GM12878 (cell line): ENCODE measurements around the gene RTP1. TPM values are rescaled to one million over a fixed set of nuclear protein-coding genes. Genes with fewer than 3 reads are reported as not detected.

Experiments used
- ATAC-seq: fragments of 200-7000 bp; cut with Tn5 transposase; 3 replicates; pipeline ENCODE4 v1.9.1; 2020; ENCODE audit warnings: mild to moderate bottlenecking, moderate library complexity
- BruUV-seq: library from RNA; stranded (reverse); fragments of 400-500 nt; replicated peaks from 2 replicates; lab custom pipeline; 2021; lab: Mats Ljungman, UMichigan
- CTCF ChIA-PET: fragments of 300-600 bp; sonication (Branson Sonifier 250); formaldehyde crosslinking; extraction: SDS; loops from one replicate; lab custom pipeline; 2021; ENCODE audit warnings: inconsistent platforms; lab: Yijun Ruan, JAX
- POLR2A ChIA-PET: fragments of 350-600 bp; formaldehyde crosslinking; extraction: SDS; loops from one replicate; lab custom pipeline; 2021; ENCODE audit warnings: inconsistent platforms; lab: Charles Lee
- RAD21 ChIA-PET: fragments of 300-600 bp; sonication (Branson Sonifier 250); formaldehyde crosslinking; loops from one replicate; lab custom pipeline; 2023; ENCODE audit warnings: antibody characterized with exemption; ENCODE audit not compliant: unreplicated experiment; lab: Charles Lee
- SMC1A ChIA-PET: fragments of 300-600 bp; sonication (Branson Sonifier 250); formaldehyde crosslinking; loops from one replicate; lab custom pipeline; 2023; ENCODE audit not compliant: unreplicated experiment, uncharacterized antibody; lab: Charles Lee
- DNase-seq: peaks from one replicate; pipeline ENCODE4 v3.0.0-alpha.2; 2011; ENCODE audit warnings: low read depth, low spot score
- FAIRE-seq: peaks from 3 replicates; lab custom pipeline; 2011; peaks lifted over from hg19 to GRCh38; lab: Jason Lieb, UNC
- H2AFZ ChIP-seq: 2 replicates; pipeline ENCODE4 v1.6.0; 2011; ENCODE audit warnings: low read depth, low read length, control low read depth; ENCODE audit not compliant: control insufficient read depth
- H3K27ac ChIP-seq: 2 replicates; pipeline ENCODE4 v1.5.1; 2011; ENCODE audit warnings: control low read depth; ENCODE audit not compliant: control insufficient read depth, insufficient read depth
- H3K27me3 ChIP-seq, 2 experiments: replicated peaks in 1 of 2; 2 replicates each; pipeline versions ENCODE4 v1.6.0 to v1.6.1; 2011; ENCODE audit warnings: low read length in 1 of 2; ENCODE audit not compliant: control insufficient read depth in 2 of 2, insufficient read depth in 2 of 2
- H3K36me3 ChIP-seq, 2 experiments: 2 replicates each; pipeline ENCODE4 v1.5.1; 2011; ENCODE audit warnings: low read length in 1 of 2; ENCODE audit not compliant: control insufficient read depth in 2 of 2, insufficient read depth in 2 of 2
- H3K4me1 ChIP-seq: 2 replicates; pipeline ENCODE4 v1.6.1; 2011; ENCODE audit warnings: mild to moderate bottlenecking, low read length, moderate library complexity, mixed read lengths; ENCODE audit not compliant: control insufficient read depth, insufficient read depth
- H3K4me2 ChIP-seq: 2 replicates; pipeline ENCODE4 v1.6.0; 2011; ENCODE audit warnings: control low read depth; ENCODE audit not compliant: control insufficient read depth, insufficient read depth
- H3K4me3 ChIP-seq: fragments of 200-600 bp; sonication (generic); 2 replicates; pipeline ENCODE4 v1.5.1; 2016
- H3K79me2 ChIP-seq: 2 replicates; pipeline ENCODE4 v1.6.0; 2011; ENCODE audit warnings: low read length; ENCODE audit not compliant: control insufficient read depth, insufficient read depth
- H3K9ac ChIP-seq: 2 replicates; pipeline ENCODE4 v1.8.0; 2011; ENCODE audit warnings: low read length, control low read depth, mixed read lengths; ENCODE audit not compliant: control insufficient read depth, insufficient read depth
- H3K9me3 ChIP-seq: replicated peaks from 3 replicates; pipeline ENCODE4 v1.5.1; 2011; ENCODE audit warnings: mild to moderate bottlenecking, low read length; ENCODE audit not compliant: control insufficient read depth, insufficient read depth
- H4K20me1 ChIP-seq: 2 replicates; pipeline ENCODE4 v1.6.0; 2011; ENCODE audit not compliant: control insufficient read depth, insufficient read depth
- ASH2L ChIP-seq: fragments of 300-600, 200-600 bp; sonication (generic); IDR thresholded peaks from 2 replicates; pipeline ENCODE4 v1.6.1; 2017; ENCODE audit warnings: low read depth, mild to moderate bottlenecking, borderline replicate concordance
- CHD4 ChIP-seq: fragments of 200-600 bp; sonication (generic); IDR thresholded peaks from 2 replicates; pipeline ENCODE4 v1.6.1; 2016; ENCODE audit warnings: mild to moderate bottlenecking
- CREB1 ChIP-seq: IDR thresholded peaks from 2 replicates; pipeline ENCODE4 v1.6.1; 2012; ENCODE audit warnings: low read depth, mild to moderate bottlenecking, inconsistent platforms
- FOXK2 ChIP-seq: fragments of 450-650 bp; IDR thresholded peaks from 2 replicates; pipeline ENCODE4 v1.6.1; 2017; ENCODE audit warnings: mild to moderate bottlenecking, moderate library complexity
- FOXM1 ChIP-seq: IDR thresholded peaks from 2 replicates; pipeline ENCODE4 v1.6.1; 2012; ENCODE audit warnings: low read depth, mild to moderate bottlenecking, inconsistent platforms, low read length, moderate library complexity
- MXI1 ChIP-seq: fragments of 150-350 bp; IDR thresholded peaks from 2 replicates; pipeline ENCODE4 v1.6.1; 2011; ENCODE audit warnings: low read depth, mild to moderate bottlenecking, inconsistent platforms, low read length, improper control_type of control experiment
- MYC ChIP-seq: IDR thresholded peaks from 2 replicates; pipeline ENCODE4 v1.6.1; 2011; ENCODE audit warnings: mild to moderate bottlenecking, low read length, moderate library complexity, inconsistent platforms; ENCODE audit not compliant: insufficient read depth, insufficient replicate concordance, insufficient read length, severe bottlenecking
- NFYB ChIP-seq: IDR thresholded peaks from 2 replicates; pipeline ENCODE4 v1.6.1; 2011; ENCODE audit warnings: low read depth, mild to moderate bottlenecking, low read length, improper control_type of control experiment, moderate library complexity; ENCODE audit not compliant: insufficient read depth
- RCOR1 ChIP-seq: conservative IDR thresholded peaks from 2 replicates; pipeline ENCODE4 v1.6.1; 2012; ENCODE audit warnings: low read depth, low read length, improper control_type of control experiment
- SMC3 ChIP-seq: IDR thresholded peaks from 2 replicates; pipeline ENCODE4 v1.6.1; 2011; ENCODE audit warnings: low read length, improper control_type of control experiment, borderline replicate concordance
- SUZ12 ChIP-seq: fragments of 200-600 bp; sonication (generic); IDR thresholded peaks from one replicate; pipeline ENCODE4 v1.6.1; 2018; ENCODE audit warnings: antibody characterized with exemption, mild to moderate bottlenecking; ENCODE audit not compliant: unreplicated experiment
- ZBED1 ChIP-seq: IDR thresholded peaks from 2 replicates; pipeline ENCODE4 v1.6.1; 2016; ENCODE audit warnings: borderline replicate concordance
- ZNF24 ChIP-seq: fragments of 450-650 bp; IDR thresholded peaks from 2 replicates; pipeline ENCODE4 v1.6.1; 2017; ENCODE audit warnings: antibody characterized with exemption, mild to moderate bottlenecking
- WGBS: methylation state at CpG from one replicate; pipeline ENCODE4 v1.1.6; 2016; ENCODE audit warnings: low lambda C conversion rate; ENCODE audit not compliant: insufficient replicate concordance, insufficient coverage; ENCODE audit errors: missing lambda C conversion rate; 5-methylcytosine and 5-hydroxymethylcytosine counted together
- in situ Hi-C: fragments of 300-500 bp; cut with MboI; formaldehyde crosslinking; loops from 9 replicates; pipeline ENCODE4 v1.14.3; 2018; ENCODE audit warnings: mixed read lengths
- intact Hi-C: fragments of 100-400 bp; cut with micrococcal nuclease; formaldehyde crosslinking; loops from one replicate; pipeline ENCODE4 v1.14.2; 2022; ENCODE audit not compliant: unreplicated experiment
- polyA plus RNA-seq, 11 experiments: library from polyadenylated mRNA; depleted of rRNA in 4 of 11; unstranded in 6 of 11; stranded (reverse) in 5 of 11; fragments of >200 nt; fragmentation: Nextera tagmentation in 4 of 11; fragmentation: Illumina TruSeq in 1 of 11; extraction: Ambion mirVana in 4 of 11; extraction: Trizol in 1 of 11; gene quantifications; 1 replicate in 1 of 11; 2 replicates in 10 of 11; pipeline versions ENCODE4 v1.2.1 to v1.2.3, GENCODE V29; 2011 to 2016; ENCODE audit warnings: inconsistent platforms in 2 of 11, missing spikeins in 2 of 11, low read depth in 1 of 11
- total RNA-seq, 4 experiments: library from RNA; depleted of rRNA in 3 of 4; stranded (reverse); fragments of >200 nt in 3 of 4; fragmentation: Illumina TruSeq in 1 of 4; extraction: Trizol in 1 of 4; gene quantifications; 2 replicates each; pipeline versions ENCODE4 v1.2.1 to v1.2.3, GENCODE V29; 2013 to 2021
- TF ChIP-seq, protein P1 (sequence below): fragments of 450-650 bp; IDR thresholded peaks from 2 replicates; pipeline ENCODE4 v1.6.1; 2017; ENCODE audit warnings: mild to moderate bottlenecking
- TF ChIP-seq, protein P2 (sequence below), 3 experiments: IDR thresholded peaks in 2 of 3; conservative IDR thresholded peaks in 1 of 3; 2 replicates each; pipeline ENCODE4 v1.5.1; 2011; ENCODE audit warnings: low read depth in 3 of 3, low read length in 3 of 3, mild to moderate bottlenecking in 3 of 3, control low read depth in 2 of 3, moderate library complexity in 2 of 3, inconsistent platforms in 1 of 3, mixed read lengths in 1 of 3; ENCODE audit not compliant: control insufficient read depth in 2 of 3, insufficient read depth in 1 of 3; ENCODE audit errors: extremely low read depth in 1 of 3
- TF ChIP-seq, protein P3 (sequence below): IDR thresholded peaks from 2 replicates; pipeline ENCODE4 v1.6.1; 2012; ENCODE audit warnings: low read length, inconsistent platforms

RTP1 gene
- total and polyA plus RNA-seq, 10 of the 15 experiments (the other 5 are each of a cell fraction or from before 2014, with no cell fraction given) = not detected

DNA sequence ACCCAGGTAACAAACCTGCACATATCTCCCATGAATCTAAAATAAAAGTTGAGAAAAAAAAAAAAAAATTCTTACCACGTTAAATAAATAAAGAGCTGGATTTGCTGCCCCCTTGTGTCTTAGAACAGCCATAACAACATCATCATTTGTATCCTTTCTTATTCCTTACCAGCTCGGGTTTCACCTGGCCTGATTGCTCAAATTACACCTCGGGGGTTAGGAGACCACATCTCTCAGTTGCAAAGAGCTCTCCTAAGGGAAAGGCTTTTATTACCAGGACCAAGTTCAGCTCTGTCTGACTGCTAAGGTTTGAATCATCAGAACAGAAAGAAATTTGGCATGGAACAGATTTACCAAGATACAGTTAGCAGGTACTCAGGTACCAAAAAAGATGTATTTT is 32.1 kb upstream of the RTP1 start:
- RAD21 ChIA-PET = interaction anchor here (0.6 to 2.4 kb wide), 24 partner anchors 15 to 553 kb away, joined by 3 to 74 read pairs (median 4); partner anchors contain the start of gene RPL39L
- Histone ChIP-seq H3K79me2 (no peaks in the 10 kb centered on the region), H2AFZ (no peak overlapping the region), H3K4me2 (no peak overlapping the region), H3K9me3 (no peaks in the 10 kb centered on the region; the same call in 2 of the 3 replicates), H3K27me3 (no peaks in the 10 kb centered on the region; a peak in 1 of 4 replicates), H3K9ac (no peak overlapping the region), H3K4me3 (no peak overlapping the region), H3K27ac (no peak overlapping the region), H4K20me1 (no peaks in the 10 kb centered on the region), H3K4me1 (no peaks in the 10 kb centered on the region), H3K36me3 (no peaks in the 10 kb centered on the region)
- DNase-seq (no peak), FAIRE-seq (peak; percentile 72), ATAC-seq (peak; percentile 76)
- intact Hi-C loops (loop anchor here (1.0 to 10.0 kb wide), 3 partner anchors 52 to 550 kb away; partner anchors contain the start of gene AHSG), in situ Hi-C loops (no loop called here)
- no TSS peak for BruUV-seq
- WGBS = 2% methylated on average over 3 of the region's 3 CpGs
- CTCF ChIA-PET = interaction anchor here (0.6 to 5.0 kb wide), 64 partner anchors 9 to 1379 kb away, joined by 3 to 197 read pairs (median 4); partner anchors contain the start of gene RPL39L
- SMC1A ChIA-PET = interaction anchor here (0.6 to 5.0 kb wide), 36 partner anchors 14 to 795 kb away, joined by 3 to 111 read pairs (median 4); partner anchors contain the start of gene RPL39L
- POLR2A ChIA-PET = interaction anchor here (0.6 to 1.2 kb wide), 3 partner anchors 43 to 316 kb away, joined by 3 to 5 read pairs (median 3); no protein-coding TSS in a partner anchor
- TF ChIP-seq, protein P1, sequence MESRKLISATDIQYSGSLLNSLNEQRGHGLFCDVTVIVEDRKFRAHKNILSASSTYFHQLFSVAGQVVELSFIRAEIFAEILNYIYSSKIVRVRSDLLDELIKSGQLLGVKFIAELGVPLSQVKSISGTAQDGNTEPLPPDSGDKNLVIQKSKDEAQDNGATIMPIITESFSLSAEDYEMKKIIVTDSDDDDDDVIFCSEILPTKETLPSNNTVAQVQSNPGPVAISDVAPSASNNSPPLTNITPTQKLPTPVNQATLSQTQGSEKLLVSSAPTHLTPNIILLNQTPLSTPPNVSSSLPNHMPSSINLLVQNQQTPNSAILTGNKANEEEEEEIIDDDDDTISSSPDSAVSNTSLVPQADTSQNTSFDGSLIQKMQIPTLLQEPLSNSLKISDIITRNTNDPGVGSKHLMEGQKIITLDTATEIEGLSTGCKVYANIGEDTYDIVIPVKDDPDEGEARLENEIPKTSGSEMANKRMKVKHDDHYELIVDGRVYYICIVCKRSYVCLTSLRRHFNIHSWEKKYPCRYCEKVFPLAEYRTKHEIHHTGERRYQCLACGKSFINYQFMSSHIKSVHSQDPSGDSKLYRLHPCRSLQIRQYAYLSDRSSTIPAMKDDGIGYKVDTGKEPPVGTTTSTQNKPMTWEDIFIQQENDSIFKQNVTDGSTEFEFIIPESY = no peak
- TF ChIP-seq MYC (no peak), FOXK2 (no peak), RCOR1 (no peak), CREB1 (no peak), FOXM1 (no peak), CHD4 (no peak), ZNF24 (no peak), SUZ12 (no peak), MXI1 (no peak), SMC3 (peak; percentile 70; the same call in 1 of the 2 replicates), ZBED1 (no peak), ASH2L (no peak), NFYB (no peak)
- TF ChIP-seq, protein P2, sequence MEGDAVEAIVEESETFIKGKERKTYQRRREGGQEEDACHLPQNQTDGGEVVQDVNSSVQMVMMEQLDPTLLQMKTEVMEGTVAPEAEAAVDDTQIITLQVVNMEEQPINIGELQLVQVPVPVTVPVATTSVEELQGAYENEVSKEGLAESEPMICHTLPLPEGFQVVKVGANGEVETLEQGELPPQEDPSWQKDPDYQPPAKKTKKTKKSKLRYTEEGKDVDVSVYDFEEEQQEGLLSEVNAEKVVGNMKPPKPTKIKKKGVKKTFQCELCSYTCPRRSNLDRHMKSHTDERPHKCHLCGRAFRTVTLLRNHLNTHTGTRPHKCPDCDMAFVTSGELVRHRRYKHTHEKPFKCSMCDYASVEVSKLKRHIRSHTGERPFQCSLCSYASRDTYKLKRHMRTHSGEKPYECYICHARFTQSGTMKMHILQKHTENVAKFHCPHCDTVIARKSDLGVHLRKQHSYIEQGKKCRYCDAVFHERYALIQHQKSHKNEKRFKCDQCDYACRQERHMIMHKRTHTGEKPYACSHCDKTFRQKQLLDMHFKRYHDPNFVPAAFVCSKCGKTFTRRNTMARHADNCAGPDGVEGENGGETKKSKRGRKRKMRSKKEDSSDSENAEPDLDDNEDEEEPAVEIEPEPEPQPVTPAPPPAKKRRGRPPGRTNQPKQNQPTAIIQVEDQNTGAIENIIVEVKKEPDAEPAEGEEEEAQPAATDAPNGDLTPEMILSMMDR (IDR thresholded peaks at IDR 0.05 in 2 of 3, conservative IDR thresholded peaks at IDR 0.05 in 1 of 3; ENCODE audit: control insufficient read depth in 2 of 3, extremely low read depth in 1 of 3, insufficient read depth in 1 of 3, low read depth in 3 of 3, low read length in 3 of 3) = peak; percentile 52 to 60 (median 57); a peak in 5 of 6 replicates
- TF ChIP-seq, protein P3, sequence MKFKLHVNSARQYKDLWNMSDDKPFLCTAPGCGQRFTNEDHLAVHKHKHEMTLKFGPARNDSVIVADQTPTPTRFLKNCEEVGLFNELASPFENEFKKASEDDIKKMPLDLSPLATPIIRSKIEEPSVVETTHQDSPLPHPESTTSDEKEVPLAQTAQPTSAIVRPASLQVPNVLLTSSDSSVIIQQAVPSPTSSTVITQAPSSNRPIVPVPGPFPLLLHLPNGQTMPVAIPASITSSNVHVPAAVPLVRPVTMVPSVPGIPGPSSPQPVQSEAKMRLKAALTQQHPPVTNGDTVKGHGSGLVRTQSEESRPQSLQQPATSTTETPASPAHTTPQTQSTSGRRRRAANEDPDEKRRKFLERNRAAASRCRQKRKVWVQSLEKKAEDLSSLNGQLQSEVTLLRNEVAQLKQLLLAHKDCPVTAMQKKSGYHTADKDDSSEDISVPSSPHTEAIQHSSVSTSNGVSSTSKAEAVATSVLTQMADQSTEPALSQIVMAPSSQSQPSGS = no peak
